Measurements from ENCODE around the gene FAM186B.

FAM186B gene

GRCh38 chr12:49588281-49588680 lies 17.2 kb downstream of the FAM186B start:
- no peaks in the 10 kb centered on the region for H3K27me3 ChIP-seq (ENCODE audit: insufficient read depth, low read length, poor library complexity)
- no peak overlapping the region for H3K4me2 ChIP-seq (ENCODE audit: insufficient read depth, low read length)
- H3K9ac ChIP-seq (ENCODE audit: low read depth, low read length), result no peak overlapping the region
- no peak overlapping the region for H2AFZ ChIP-seq (ENCODE audit: low read depth, low read length)
- DNase-seq (no peak), ATAC-seq (ENCODE audit: insufficient read depth, low read depth) (no peak)
- H4K20me1 ChIP-seq (ENCODE audit: insufficient read depth, low read length), result peaks cover 5% of the 10 kb centered on the region; the same call in 1 of the 2 replicates
- H3K27ac ChIP-seq (ENCODE audit: low read length), result no peak overlapping the region
- no peak overlapping the region for H3K4me3 ChIP-seq (ENCODE audit: low read depth in 1 of 2, low read length in 2 of 2)
- TF ChIP-seq EZH2 (IDR thresholded peaks at IDR 0.05; ENCODE audit: borderline replicate concordance, low read depth, low read length, severe bottlenecking) (no peak), CTCF (IDR thresholded peaks at IDR 0.05; ENCODE audit: borderline replicate concordance, extremely low read depth, low read length, poor library complexity, severe bottlenecking) (no peak)
- no peaks in the 10 kb centered on the region for H3K9me3 ChIP-seq (ENCODE audit: insufficient read depth, low read length, severe bottlenecking)
- peaks cover 25% of the 10 kb centered on the region; the same call in 1 of the 2 replicates for H3K36me3 ChIP-seq (ENCODE audit: insufficient read depth, low read length)
- H3K79me2 ChIP-seq (ENCODE audit: insufficient read depth, low read length), result no peaks in the 10 kb centered on the region
- H3K4me1 ChIP-seq (ENCODE audit: insufficient read depth, low read length), result no peaks in the 10 kb centered on the region

DNA sequence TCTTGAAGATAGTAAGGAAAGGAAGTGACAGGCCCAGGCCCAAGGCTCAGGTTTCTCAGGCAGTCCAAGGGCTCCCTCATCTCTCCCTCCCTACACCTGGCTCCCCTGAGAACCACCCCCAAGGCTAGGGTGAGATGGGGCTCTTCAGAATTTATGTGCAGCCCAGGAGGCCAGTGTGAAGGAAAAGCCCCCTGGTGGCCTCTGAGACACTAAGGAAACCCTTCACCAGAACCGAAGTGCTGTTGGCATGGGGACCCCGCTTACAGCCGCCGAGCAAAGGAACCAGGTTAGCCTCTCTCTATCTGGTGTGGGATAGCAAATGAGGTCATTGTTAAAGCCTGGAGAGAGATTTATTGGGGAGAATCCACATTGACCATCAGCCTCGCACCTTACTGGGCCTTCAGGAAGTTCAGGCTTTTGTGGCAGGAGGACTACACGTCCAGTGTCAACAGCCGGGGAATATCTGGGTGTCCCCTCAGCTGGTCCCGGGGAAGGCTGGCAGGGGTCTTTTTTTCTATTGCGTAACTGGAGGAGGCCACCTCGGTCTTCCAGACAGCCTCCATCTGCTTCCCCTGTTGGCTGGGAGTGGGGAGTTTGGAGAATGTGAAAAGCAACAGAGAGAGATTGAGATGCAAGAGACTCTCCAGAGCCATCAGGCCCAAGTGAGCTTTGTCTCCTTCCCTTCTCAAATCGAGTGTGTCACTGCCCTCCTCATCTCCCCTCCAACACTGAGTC lies 18.1 kb downstream of the FAM186B start:
- DNase-seq (no peak), ATAC-seq (ENCODE audit: insufficient read depth, low read depth) (no peak)
- H3K9me3 ChIP-seq (ENCODE audit: insufficient read depth, low read length, severe bottlenecking), result no peaks in the 10 kb centered on the region
- peak; percentile 22 for TF ChIP-seq CTCF (IDR thresholded peaks at IDR 0.05; ENCODE audit: borderline replicate concordance, extremely low read depth, low read length, poor library complexity, severe bottlenecking)
- TF ChIP-seq EZH2 (IDR thresholded peaks at IDR 0.05; ENCODE audit: borderline replicate concordance, low read depth, low read length, severe bottlenecking), result no peak
- H3K4me1 ChIP-seq (ENCODE audit: insufficient read depth, low read length), result no peaks in the 10 kb centered on the region
- H3K79me2 ChIP-seq (ENCODE audit: insufficient read depth, low read length), result no peaks in the 10 kb centered on the region
- H4K20me1 ChIP-seq (ENCODE audit: insufficient read depth, low read length), result peaks cover 5% of the 10 kb centered on the region; the same call in 1 of the 2 replicates
- no peak overlapping the region for H3K27ac ChIP-seq (ENCODE audit: low read length)
- H3K36me3 ChIP-seq (ENCODE audit: insufficient read depth, low read length), result peaks cover 29% of the 10 kb centered on the region; the same call in 1 of the 2 replicates
- H3K9ac ChIP-seq (ENCODE audit: low read depth, low read length), result no peak overlapping the region
- H3K4me2 ChIP-seq (ENCODE audit: insufficient read depth, low read length), result no peak overlapping the region
- no peaks in the 10 kb centered on the region for H3K27me3 ChIP-seq (ENCODE audit: insufficient read depth, low read length, poor library complexity)
- H2AFZ ChIP-seq (ENCODE audit: low read depth, low read length), result no peak overlapping the region
- H3K4me3 ChIP-seq (ENCODE audit: low read depth in 1 of 2, low read length in 2 of 2), result no peak overlapping the region

GRCh38 chr12:49585477-49586459 lies 19.7 kb downstream of the FAM186B start:
- Histone ChIP-seq H3K36me3 (ENCODE audit: insufficient read depth, low read length) (peaks cover 29% of the 10 kb centered on the region; the same call in 1 of the 2 replicates), H3K9ac (ENCODE audit: low read depth, low read length) (no peak overlapping the region), H3K79me2 (ENCODE audit: insufficient read depth, low read length) (no peaks in the 10 kb centered on the region), H2AFZ (ENCODE audit: low read depth, low read length) (no peak overlapping the region), H4K20me1 (ENCODE audit: insufficient read depth, low read length) (peaks cover 9% of the 10 kb centered on the region), H3K4me3 (ENCODE audit: low read depth in 1 of 2, low read length in 2 of 2) (no peak overlapping the region), H3K27ac (ENCODE audit: low read length) (no peak overlapping the region), H3K4me1 (ENCODE audit: insufficient read depth, low read length) (no peaks in the 10 kb centered on the region), H3K27me3 (ENCODE audit: insufficient read depth, low read length, poor library complexity) (no peaks in the 10 kb centered on the region), H3K4me2 (ENCODE audit: insufficient read depth, low read length) (no peak overlapping the region), H3K9me3 (ENCODE audit: insufficient read depth, low read length, severe bottlenecking) (no peaks in the 10 kb centered on the region)
- TF ChIP-seq EZH2 (IDR thresholded peaks at IDR 0.05; ENCODE audit: borderline replicate concordance, low read depth, low read length, severe bottlenecking) (no peak), CTCF (IDR thresholded peaks at IDR 0.05; ENCODE audit: borderline replicate concordance, extremely low read depth, low read length, poor library complexity, severe bottlenecking) (no peak)
- DNase-seq (no peak), ATAC-seq (ENCODE audit: insufficient read depth, low read depth) (no peak)
